PC-3 (cell line): ENCODE measurements around the gene TKFC.

Source experiments
- EZH2 ChIP-seq: fragments of 300-600 bp; sonication (generic); IDR thresholded peaks from one replicate; pipeline ENCODE4 v1.6.1; 2017; ENCODE audit warnings: antibody characterized with exemption, mild to moderate bottlenecking, low read length; ENCODE audit not compliant: unreplicated experiment
- EZH2phosphoT487 ChIP-seq: fragments of 300-600 bp; sonication (generic); IDR thresholded peaks from 2 replicates; pipeline ENCODE4 v1.6.1; 2018; ENCODE audit warnings: mild to moderate bottlenecking, antibody characterized with exemption, low read length, borderline replicate concordance
- TF ChIP-seq, protein P1 (sequence below): fragments of 300-600 bp; sonication (generic); conservative IDR thresholded peaks from 2 replicates; pipeline ENCODE4 v1.5.1; 2017; ENCODE audit warnings: antibody characterized with exemption, low read depth, mild to moderate bottlenecking, low read length

DNA sequence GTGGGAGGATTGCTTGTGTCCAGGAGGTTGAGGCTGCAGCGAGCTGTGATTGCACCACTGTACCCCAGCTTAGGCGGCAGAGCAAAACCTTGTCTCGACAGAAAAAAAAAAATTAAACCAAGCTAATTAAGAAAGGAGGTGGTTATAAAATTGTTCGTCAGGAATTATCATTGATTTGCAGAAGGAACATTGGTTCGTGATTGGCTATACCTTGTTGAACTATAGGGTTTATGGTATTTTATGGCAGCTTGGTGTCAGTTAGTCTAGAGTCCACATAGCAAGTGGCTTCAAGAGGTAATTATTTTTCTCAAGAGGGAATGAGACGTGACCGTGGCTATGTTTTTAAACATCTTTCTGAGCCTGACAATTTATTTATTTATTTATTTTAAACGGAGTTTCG lies 47.9 kb downstream of the TKFC start:
- TF ChIP-seq EZH2phosphoT487 (no peak), EZH2 (no peak)
- TF ChIP-seq, protein P1, sequence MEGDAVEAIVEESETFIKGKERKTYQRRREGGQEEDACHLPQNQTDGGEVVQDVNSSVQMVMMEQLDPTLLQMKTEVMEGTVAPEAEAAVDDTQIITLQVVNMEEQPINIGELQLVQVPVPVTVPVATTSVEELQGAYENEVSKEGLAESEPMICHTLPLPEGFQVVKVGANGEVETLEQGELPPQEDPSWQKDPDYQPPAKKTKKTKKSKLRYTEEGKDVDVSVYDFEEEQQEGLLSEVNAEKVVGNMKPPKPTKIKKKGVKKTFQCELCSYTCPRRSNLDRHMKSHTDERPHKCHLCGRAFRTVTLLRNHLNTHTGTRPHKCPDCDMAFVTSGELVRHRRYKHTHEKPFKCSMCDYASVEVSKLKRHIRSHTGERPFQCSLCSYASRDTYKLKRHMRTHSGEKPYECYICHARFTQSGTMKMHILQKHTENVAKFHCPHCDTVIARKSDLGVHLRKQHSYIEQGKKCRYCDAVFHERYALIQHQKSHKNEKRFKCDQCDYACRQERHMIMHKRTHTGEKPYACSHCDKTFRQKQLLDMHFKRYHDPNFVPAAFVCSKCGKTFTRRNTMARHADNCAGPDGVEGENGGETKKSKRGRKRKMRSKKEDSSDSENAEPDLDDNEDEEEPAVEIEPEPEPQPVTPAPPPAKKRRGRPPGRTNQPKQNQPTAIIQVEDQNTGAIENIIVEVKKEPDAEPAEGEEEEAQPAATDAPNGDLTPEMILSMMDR: no peak
